CD14-positive monocyte (primary cell): ENCODE data around the gene CTBP2. TPM values are rescaled to one million over a fixed set of nuclear protein-coding genes. Genes with fewer than 3 reads are reported as not detected.
A peak's percentile ranks its signal among the peaks of the same experiment; 100 is the strongest.

Experiments
- DNase-seq, 3 donors: peaks; one replicate each; pipeline ENCODE4 v3.0.0-alpha.2; 2011 to 2022
- H2AFZ ChIP-seq: 2 replicates; pipeline ENCODE4 v1.6.0; 2012; ENCODE audit warnings: mild to moderate bottlenecking, low read depth, low read length, inconsistent platforms; ENCODE audit not compliant: insufficient read depth, poor library complexity, severe bottlenecking
- H3K27ac ChIP-seq, 2 donors: 1 replicate in 1 of 2; 2 replicates in 1 of 2; pipeline ENCODE4 v1.5.1; 2012 to 2013; ENCODE audit warnings: low read length in 2 of 2, control low read depth in 1 of 2, inconsistent platforms in 1 of 2, low read depth in 1 of 2, mild to moderate bottlenecking in 1 of 2
- H3K27me3 ChIP-seq, 2 donors: one replicate each; pipeline versions ENCODE4 v1.6.0 to v1.6.1; 2011 to 2013; ENCODE audit warnings: low read length in 2 of 2; ENCODE audit not compliant: control insufficient read depth in 2 of 2, insufficient read depth in 2 of 2
- H3K36me3 ChIP-seq, 2 donors: replicated peaks in 1 of 2; 1 replicate in 1 of 2; 2 replicates in 1 of 2; pipeline versions ENCODE4 v1.5.1 to v1.6.1; 2012 to 2013; ENCODE audit warnings: low read length in 2 of 2, control low read depth in 1 of 2, inconsistent platforms in 1 of 2, mild to moderate bottlenecking in 1 of 2; ENCODE audit not compliant: insufficient read depth in 2 of 2, control insufficient read depth in 1 of 2
- H3K4me1 ChIP-seq, 2 donors: 1 replicate in 1 of 2; 2 replicates in 1 of 2; pipeline versions ENCODE4 v1.5.1 to v1.6.1; 2012 to 2013; ENCODE audit warnings: low read length in 2 of 2, control low read depth in 1 of 2, inconsistent platforms in 1 of 2, mild to moderate bottlenecking in 1 of 2, moderate library complexity in 1 of 2; ENCODE audit not compliant: insufficient read depth in 2 of 2, control insufficient read depth in 1 of 2
- H3K4me2 ChIP-seq: replicated peaks from 2 replicates; pipeline ENCODE3; 2012; ENCODE audit warnings: low read length, moderate library complexity, mild to moderate bottlenecking; ENCODE audit not compliant: poor library complexity, severe bottlenecking; ENCODE audit errors: extremely low read depth
- H3K4me3 ChIP-seq, 3 experiments: fragments of 200-600 bp in 1 of 3; sonication (generic) in 1 of 3; replicated peaks in 1 of 3; 1 replicate in 2 of 3; 2 replicates in 1 of 3; pipeline ENCODE4 v1.5.1; 2011 to 2013; ENCODE audit warnings: low read length in 3 of 3, mild to moderate bottlenecking in 3 of 3, control low read depth in 2 of 3, low read depth in 2 of 3, inconsistent platforms in 1 of 3, moderate library complexity in 1 of 3
- H3K79me2 ChIP-seq: 2 replicates; pipeline ENCODE4 v1.6.0; 2012; ENCODE audit warnings: mild to moderate bottlenecking, control low read depth, inconsistent platforms, low read length, moderate library complexity; ENCODE audit not compliant: insufficient read depth
- H3K9ac ChIP-seq: 2 replicates; pipeline ENCODE4 v1.6.0; 2017; ENCODE audit warnings: low read length, mild to moderate bottlenecking; ENCODE audit not compliant: insufficient read depth, poor library complexity, severe bottlenecking
- H3K9me3 ChIP-seq, 2 donors: replicated peaks in 1 of 2; 1 replicate in 1 of 2; 2 replicates in 1 of 2; pipeline versions ENCODE4 v1.5.1 to v1.6.1; 2012 to 2013; ENCODE audit warnings: low read length in 2 of 2, control low read depth in 1 of 2; ENCODE audit not compliant: control insufficient read depth in 1 of 2, insufficient read depth in 1 of 2
- H4K20me1 ChIP-seq: 2 replicates; pipeline ENCODE4 v1.6.0; 2012; ENCODE audit warnings: mild to moderate bottlenecking, low read length, control low read depth, moderate library complexity; ENCODE audit not compliant: insufficient read depth
- H3K27ac Mint-ChIP-seq, 7 donors: one replicate each; pipeline ENCODE4 v1.8.0; 2020; ENCODE audit warnings: mild to moderate bottlenecking in 7 of 7, mixed read lengths in 7 of 7, moderate library complexity in 6 of 7, inconsistent platforms in 2 of 7
- H3K27me3 Mint-ChIP-seq, 3 donors: one replicate each; pipeline ENCODE4 v1.8.0; 2021 to 2022; ENCODE audit warnings: low read depth in 3 of 3, mild to moderate bottlenecking in 3 of 3, mixed read lengths in 3 of 3, moderate library complexity in 3 of 3, inconsistent platforms in 1 of 3
- H3K36me3 Mint-ChIP-seq, 2 donors: one replicate each; pipeline ENCODE4 v1.8.0; 2020; ENCODE audit warnings: mixed read lengths in 2 of 2, inconsistent platforms in 1 of 2, mild to moderate bottlenecking in 1 of 2
- H3K4me1 Mint-ChIP-seq: one replicate; pipeline ENCODE4 v1.8.0; 2020; ENCODE audit warnings: mild to moderate bottlenecking, mixed read lengths
- H3K4me3 Mint-ChIP-seq, 2 donors: one replicate each; pipeline ENCODE4 v1.8.0; 2020; ENCODE audit warnings: mild to moderate bottlenecking in 2 of 2, mixed read lengths in 2 of 2, moderate library complexity in 1 of 2
- H3K9me3 Mint-ChIP-seq, 7 donors: one replicate each; pipeline ENCODE4 v1.8.0; 2020 to 2022; ENCODE audit warnings: mixed read lengths in 7 of 7, mild to moderate bottlenecking in 6 of 7, moderate library complexity in 6 of 7, inconsistent platforms in 2 of 7
- WGBS: methylation state at CpG from one replicate; pipeline ENCODE4 v1.1.5; 2013; ENCODE audit warnings: missing lambda C conversion rate; ENCODE audit not compliant: insufficient coverage; 5-methylcytosine and 5-hydroxymethylcytosine counted together
- intact Hi-C, 2 donors: fragments of 100-400 bp; cut with micrococcal nuclease; formaldehyde crosslinking; loops; one replicate each; pipeline versions ENCODE4 v1.15.0 to v1.15.1; 2023
- polyA plus RNA-seq, 3 donors: library from polyadenylated mRNA; depleted of rRNA in 1 of 3; unstranded in 2 of 3; stranded (reverse) in 1 of 3; fragments of 300-500 nt in 2 of 3; fragments of >200 nt in 1 of 3; fragmentation: Illumina TruSeq in 2 of 3; gene quantifications; 1 replicate in 2 of 3; 2 replicates in 1 of 3; pipeline ENCODE4 v1.2.3, GENCODE V29; 2012 to 2021
- TF ChIP-seq, protein P1 (sequence below): fragments of 200-600 bp; IDR thresholded peaks from one replicate; pipeline ENCODE4 v1.8.0; 2022; ENCODE audit warnings: antibody characterized with exemption, mild to moderate bottlenecking

Gene CTBP2
- polyA plus RNA-seq, 3 donors = 40.9 to 87.1 (median 41.1) TPM

DNA sequence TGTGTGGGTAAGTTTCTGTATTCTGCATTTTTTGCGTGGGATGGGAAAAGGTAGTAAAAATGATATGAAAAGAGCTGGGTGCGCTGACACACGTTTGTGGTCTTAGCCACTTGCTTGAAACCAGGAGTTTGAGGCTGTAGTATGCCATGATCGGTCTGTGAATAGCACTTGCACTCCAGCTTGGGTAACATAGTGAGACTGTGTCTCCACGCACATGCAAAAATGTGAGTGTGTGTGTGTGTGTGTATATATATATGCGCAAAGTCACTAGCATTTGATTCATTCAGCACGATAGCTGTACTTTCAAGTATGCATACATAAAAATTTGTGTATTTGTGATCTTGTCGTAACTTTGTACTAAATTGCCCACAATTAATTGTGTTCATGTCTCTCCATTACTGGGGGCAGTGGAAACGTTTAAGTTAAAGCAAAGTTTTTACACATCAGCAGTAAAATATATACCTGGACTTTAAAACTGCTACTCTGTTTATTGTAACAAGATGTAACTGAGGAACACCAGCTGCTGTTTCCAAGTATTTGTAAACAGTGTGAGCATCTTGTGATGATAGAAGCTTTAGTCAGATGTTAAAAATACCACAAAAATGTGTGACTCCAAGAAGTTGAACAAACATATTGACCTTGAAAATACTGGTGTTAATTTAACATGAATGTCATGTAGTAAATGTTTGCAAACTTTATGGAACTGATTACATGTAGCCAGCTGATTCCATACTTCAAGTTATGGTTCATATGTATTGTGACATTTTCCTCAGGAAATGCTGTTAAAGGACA is 216.9 kb downstream of the CTBP2 start:
- Mint-ChIP-seq H3K4me1 (peaks cover 26% of the 10 kb centered on the region), H3K36me3 (peaks cover 15 to 18% of the 10 kb centered on the region in 2 donors), H3K27ac (peak overlapping the region in 5 of 7 donors; percentile 30 to 83 (median 36)), H3K4me3 (peak overlapping the region in 1 of 2 donors; percentile 19), H3K9me3 (no peaks in the 10 kb centered on the region), H3K27me3 (no peaks in the 10 kb centered on the region)
- TF ChIP-seq, protein P1, sequence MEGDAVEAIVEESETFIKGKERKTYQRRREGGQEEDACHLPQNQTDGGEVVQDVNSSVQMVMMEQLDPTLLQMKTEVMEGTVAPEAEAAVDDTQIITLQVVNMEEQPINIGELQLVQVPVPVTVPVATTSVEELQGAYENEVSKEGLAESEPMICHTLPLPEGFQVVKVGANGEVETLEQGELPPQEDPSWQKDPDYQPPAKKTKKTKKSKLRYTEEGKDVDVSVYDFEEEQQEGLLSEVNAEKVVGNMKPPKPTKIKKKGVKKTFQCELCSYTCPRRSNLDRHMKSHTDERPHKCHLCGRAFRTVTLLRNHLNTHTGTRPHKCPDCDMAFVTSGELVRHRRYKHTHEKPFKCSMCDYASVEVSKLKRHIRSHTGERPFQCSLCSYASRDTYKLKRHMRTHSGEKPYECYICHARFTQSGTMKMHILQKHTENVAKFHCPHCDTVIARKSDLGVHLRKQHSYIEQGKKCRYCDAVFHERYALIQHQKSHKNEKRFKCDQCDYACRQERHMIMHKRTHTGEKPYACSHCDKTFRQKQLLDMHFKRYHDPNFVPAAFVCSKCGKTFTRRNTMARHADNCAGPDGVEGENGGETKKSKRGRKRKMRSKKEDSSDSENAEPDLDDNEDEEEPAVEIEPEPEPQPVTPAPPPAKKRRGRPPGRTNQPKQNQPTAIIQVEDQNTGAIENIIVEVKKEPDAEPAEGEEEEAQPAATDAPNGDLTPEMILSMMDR = no peak
- H3K9me3 ChIP-seq = no peaks in the 10 kb centered on the region
- peaks cover 5 to 18% of the 10 kb centered on the region in 2 donors for H3K4me1 ChIP-seq
- H3K36me3 ChIP-seq = peaks cover 4 to 28% of the 10 kb centered on the region in 2 donors
- 74% methylated on average over 4 of the region's 9 CpGs for WGBS
- H4K20me1 ChIP-seq = peaks cover 100% of the 10 kb centered on the region
- H3K4me3 ChIP-seq = no peak overlapping the region
- DNase-seq = no peak
- H3K79me2 ChIP-seq = peaks cover 92% of the 10 kb centered on the region
- intact Hi-C loops = no loop called here
- H2AFZ ChIP-seq = no peak overlapping the region
- peak overlapping the region in 1 of 2 donors; percentile 39 for H3K27ac ChIP-seq
- no peak overlapping the region for H3K4me2 ChIP-seq
- H3K27me3 ChIP-seq = no peaks in the 10 kb centered on the region
- no peak overlapping the region for H3K9ac ChIP-seq

GRCh38 chr10:124942317-124943169 is 217.8 kb downstream of the CTBP2 start:
- H3K27me3 ChIP-seq = no peaks in the 10 kb centered on the region
- no peak for DNase-seq
- peaks cover 26% of the 10 kb centered on the region for H3K4me1 Mint-ChIP-seq
- no peak overlapping the region for H2AFZ ChIP-seq
- peak overlapping the region in 1 of 2 donors; percentile 4 for H3K27ac ChIP-seq
- H3K79me2 ChIP-seq = peaks cover 92% of the 10 kb centered on the region
- peaks cover 100% of the 10 kb centered on the region for H4K20me1 ChIP-seq
- no peak overlapping the region for H3K4me3 ChIP-seq
- peak overlapping the region in 6 of 7 donors; percentile 5 to 83 (median 47) for H3K27ac Mint-ChIP-seq
- peak overlapping the region; percentile 11 to 19 for H3K4me3 Mint-ChIP-seq
- H3K4me1 ChIP-seq = peaks cover 5 to 18% of the 10 kb centered on the region in 2 donors
- no peaks in the 10 kb centered on the region for H3K9me3 Mint-ChIP-seq
- H3K9me3 ChIP-seq = no peaks in the 10 kb centered on the region
- H3K27me3 Mint-ChIP-seq = no peaks in the 10 kb centered on the region
- no peak overlapping the region for H3K9ac ChIP-seq
- TF ChIP-seq, protein P1 = no peak
- peaks cover 4 to 18% of the 10 kb centered on the region in 2 donors for H3K36me3 ChIP-seq
- intact Hi-C loops = no loop called here
- H3K4me2 ChIP-seq = no peak overlapping the region
- H3K36me3 Mint-ChIP-seq = peaks cover 12% of the 10 kb centered on the region in 2 donors
- 21% methylated on average over 4 of the region's 11 CpGs for WGBS
